HG02885 (cell line): ENCODE data around the gene CSNK2B.

ENCODE experiments used
- ATAC-seq: cut with Tn5 transposase; IDR thresholded peaks from one replicate; pipeline ENCODE4 v1.9.1; 2021; ENCODE audit warnings: mild to moderate bottlenecking; ENCODE audit not compliant: unreplicated experiment, poor library complexity

The CSNK2B gene

DNA sequence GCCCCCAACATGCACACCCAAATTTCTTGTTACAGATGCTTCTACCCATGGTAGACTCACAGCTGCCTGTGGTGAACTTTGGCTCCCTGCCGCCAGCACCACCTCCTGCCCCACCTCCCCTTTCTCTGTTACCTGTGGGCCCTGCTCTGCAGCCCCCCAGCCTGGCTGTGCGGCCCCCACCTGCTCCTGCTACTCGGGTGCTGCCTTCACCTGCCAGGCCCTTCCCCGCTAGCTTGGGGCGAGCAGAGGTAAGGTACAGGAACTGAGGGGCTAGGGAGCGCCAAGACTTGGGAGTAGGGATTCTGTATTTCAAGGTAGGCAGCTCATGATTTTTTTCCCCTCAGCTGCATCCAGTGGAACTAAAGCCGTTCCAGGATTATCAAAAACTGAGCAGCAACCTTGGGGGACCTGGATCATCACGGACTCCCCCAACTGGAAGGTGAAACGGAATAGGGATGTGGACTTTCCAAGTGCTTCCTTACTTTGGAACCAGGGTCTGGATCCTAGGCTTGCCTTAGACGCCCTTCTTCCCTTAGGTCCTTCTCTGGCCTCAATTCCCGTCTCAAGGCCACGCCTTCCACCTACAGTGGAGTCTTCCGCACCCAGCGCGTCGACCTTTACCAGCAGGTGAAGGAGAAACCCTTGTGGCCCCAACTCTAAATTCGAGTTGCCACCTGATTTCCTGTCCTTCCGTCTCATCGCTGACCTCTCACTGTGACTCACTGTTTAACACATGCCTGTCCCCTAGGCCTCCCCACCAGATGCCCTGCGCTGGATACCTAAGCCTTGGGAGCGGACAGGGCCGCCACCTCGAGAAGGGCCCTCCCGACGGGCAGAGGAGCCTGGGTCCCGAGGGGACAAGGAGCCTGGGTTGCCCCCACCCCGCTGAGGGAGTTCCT, 28.9 kb upstream of the CSNK2B start:
- ATAC-seq = no peak

- ATAC-seq = no peak
Observed at GRCh38 chr6:31639043-31639442, 26.8 kb upstream of the CSNK2B start.

- no peak for ATAC-seq
Observed at GRCh38 chr6:31639449-31639861, 26.4 kb upstream of the CSNK2B start.

GRCh38 chr6:31640612-31641011, 25.3 kb upstream of the CSNK2B start:
- no peak for ATAC-seq

DNA sequence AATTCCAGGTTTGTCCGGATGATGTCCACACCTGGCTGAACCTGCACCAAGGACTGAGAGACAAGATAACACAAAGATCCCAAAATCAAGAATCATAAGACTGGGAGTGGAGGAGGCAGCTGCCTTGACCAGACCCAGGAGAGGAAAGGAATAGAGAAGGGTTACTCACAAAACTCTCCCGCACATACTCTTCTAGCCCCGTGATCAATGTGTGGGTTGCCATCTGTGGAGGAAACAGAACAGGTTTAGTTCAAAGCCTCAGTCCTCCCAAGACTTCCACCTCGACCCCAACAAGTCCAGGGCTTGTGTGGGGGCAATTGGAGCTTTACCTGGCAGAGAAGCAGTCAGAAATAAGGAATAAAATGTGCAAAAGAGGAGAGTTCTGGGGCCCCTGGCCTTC, 24.5 kb upstream of the CSNK2B start:
- ATAC-seq = no peak

DNA sequence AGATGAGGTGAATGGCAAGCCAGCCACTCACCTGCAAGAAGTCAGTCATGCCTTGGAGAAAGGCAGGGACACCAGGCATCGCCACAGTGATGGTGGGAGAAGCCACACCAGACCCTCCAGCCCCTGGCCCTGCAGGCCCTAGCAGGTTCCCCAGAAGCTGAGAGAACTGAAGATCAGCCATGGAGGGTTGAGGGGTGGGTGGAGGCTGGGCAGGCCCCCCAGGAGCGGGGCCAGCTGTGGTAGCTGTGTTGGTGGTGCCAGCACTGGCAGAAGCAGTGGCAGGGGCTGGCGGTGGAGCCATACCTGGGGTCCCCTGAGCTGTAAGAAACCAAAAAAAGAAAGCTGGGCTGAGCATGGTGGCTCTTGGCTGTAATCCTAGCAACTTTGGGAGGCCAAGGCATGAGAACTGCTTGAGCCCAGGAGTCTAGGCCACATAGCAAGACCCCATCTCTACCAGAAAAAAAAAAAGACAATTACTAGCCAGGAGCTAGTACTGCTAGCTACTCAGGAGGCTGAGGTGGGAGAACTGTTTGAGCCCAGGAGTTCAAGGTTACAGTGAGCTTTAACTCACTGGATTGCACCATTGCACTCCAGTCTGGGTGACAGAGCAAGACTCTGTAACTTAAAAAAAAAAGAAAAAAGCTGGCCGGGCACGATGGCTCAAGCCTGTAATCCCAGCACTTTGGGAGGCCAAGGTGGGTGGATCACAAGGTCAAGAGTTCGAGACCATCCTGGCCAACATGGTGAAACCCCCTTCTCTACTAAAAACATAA, 22.9 kb upstream of the CSNK2B start:
- no peak for ATAC-seq

DNA sequence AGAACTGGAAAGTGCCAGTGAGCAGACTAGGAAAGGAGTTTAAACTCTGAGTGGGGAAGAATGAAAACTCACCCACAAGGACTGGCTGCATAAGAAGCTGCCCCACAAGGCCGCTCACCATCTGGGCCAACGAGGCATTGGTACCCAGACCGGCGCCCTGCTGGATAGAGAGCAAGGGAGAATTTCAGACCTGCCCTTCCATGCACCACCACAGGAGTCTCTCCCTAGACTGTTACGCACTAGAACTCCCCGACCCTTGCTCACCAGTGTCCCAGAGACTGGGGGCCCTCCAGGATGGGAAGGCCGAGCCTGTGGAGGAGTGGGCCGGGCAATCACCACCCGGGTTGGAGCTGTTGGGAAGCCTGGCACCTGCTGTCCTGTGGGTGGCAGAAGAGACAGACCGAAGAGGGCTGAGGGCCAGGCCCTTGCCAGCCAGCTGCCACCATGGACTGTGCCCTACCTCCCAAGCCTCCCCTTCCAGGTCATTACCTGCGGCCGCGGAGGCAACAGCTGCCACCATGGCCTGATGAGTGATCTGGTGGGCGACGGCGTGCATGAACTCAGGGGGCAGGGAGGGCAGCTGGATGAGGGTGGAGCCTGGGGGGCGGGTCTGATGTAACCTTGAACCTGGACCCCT, 21.9 kb upstream of the CSNK2B start:
- ATAC-seq = no peak

DNA sequence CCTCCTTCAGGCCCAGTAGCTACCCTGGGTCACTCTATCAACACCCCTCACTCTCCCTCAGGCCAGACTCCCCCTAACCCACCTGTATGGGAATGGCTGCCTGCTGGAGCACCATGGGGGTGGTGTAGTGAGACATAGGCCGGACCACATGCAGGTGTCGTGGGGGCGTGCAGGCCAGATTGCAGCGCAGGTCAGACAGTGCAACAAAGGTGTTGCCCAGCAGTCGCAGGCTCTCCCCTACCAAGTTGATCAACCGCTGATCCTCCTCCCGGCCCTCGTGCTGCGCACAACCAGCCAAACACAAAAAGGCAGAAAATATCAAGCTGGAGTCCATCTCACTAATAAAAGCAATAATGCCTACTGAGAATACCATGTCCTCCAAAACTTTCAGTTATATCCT, 20.6 kb upstream of the CSNK2B start:
- no peak for ATAC-seq

DNA sequence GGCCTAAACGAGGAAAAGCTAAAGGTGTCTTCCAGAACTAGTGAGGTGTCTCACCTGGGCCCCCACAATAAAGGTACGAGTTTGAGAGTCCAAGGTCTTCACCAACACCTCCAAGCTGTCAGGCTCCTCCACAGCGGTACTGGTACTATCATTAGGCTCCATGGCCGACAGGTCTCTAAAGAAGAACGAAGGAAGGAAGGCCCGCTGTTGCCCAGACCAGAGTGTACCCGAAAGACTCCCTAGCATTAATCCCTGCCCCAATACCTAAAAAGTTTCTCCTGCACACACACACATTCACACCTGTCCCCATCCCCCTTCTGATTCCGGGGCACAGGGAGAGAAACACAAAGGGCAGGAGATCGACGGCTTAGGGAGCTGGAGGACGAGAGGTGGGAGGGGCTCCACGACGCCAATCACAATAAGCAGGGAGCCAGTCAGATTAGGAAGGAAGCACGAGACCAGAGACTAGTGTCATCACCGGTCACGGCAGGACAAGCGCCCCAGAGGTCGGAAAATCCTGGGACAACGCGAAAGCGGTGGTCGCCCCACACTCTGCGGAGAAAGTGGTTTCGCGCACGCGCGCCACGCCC, 14.2 kb upstream of the CSNK2B start:
- ATAC-seq = peak; percentile 19

- ATAC-seq = peak; percentile 64
Observed at GRCh38 chr6:31652925-31653724, 12.8 kb upstream of the CSNK2B start.

DNA sequence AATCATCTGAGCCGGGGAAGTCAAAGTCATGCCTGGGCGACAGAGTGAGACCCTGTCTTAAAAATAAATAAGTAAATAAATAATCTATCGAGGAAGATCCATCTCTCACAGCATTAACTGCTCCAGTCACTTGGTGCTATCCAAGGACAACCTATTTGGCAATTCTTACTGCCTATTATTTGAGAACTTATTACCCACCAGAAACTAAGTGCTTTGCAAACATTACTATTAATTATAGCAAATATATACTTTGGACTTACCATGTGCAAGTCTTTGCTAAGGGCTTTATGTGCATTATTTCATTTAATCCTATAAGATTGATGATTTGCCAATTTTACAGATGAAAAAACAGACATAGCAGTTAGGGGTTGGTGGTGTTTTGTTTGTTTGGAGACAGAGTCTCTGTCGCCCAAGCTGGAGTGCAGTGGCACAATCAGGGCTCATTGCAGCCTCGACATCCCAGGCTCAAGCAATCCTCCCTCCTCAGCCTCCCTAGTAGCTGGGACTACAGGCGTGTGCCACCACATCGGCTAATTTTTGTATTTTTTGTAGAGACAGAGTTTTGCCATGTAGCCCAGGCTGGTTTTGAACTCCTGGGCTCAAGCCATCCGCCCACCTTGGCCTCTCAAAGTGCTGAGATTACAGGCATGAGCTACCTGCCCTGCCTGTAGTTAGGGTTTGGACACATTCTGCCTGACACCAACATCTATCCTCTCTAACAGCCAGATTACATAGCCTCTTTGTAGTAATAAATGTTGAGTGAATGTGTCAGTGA, 11.1 kb upstream of the CSNK2B start:
- no peak for ATAC-seq

DNA sequence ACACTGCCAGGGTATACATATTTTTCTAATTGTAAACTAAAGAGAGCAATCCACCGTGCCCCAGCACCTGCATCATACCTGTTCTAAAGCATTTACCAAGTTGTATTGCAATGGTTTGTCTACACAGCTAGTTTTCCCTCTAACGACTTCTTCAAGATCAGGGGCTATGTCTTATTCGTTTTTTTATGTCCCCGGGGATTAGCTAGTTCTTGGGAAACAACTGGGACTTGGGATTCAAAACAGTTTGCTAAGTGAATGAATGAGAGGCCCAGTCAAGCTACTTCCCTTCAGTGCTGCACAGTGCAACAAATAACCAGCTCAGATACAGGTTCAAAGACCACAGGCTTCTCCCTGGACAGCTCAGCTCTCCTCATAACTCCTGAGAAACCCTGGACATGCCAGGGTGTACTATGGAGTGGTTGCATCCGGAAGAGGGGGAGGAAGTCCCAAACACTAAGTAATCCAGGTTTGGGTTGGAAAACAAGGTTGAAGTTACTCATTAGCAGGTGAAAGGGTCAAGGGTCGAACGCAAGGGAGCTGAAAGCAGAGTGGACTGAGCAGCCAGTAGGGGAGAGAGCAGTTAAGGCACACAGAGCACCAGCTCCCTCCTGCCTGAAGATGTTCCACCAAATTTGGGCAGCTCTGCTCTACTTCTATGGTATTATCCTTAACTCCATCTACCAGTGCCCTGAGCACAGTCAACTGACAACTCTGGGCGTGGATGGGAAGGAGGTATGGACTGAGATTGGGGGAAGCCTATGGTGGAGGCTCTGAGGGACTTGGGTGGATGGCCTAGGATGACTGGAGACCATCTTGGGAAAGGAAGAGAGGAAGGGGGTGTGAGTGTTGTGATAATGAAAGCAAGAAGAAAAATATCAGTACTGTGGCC, 10.3 kb upstream of the CSNK2B start, which contains the start of gene APOM:
TSS of gene APOM (plus strand) at position 546 of the 889 bp plus-strand sequence. CDS start at position 619, 73 bp downstream.
- no peak for ATAC-seq

GRCh38 chr6:31657406-31658157, 8.3 kb upstream of the CSNK2B start:
- no peak for ATAC-seq

GRCh38 chr6:31658158-31658688, 7.7 kb upstream of the CSNK2B start:
- no peak for ATAC-seq

DNA sequence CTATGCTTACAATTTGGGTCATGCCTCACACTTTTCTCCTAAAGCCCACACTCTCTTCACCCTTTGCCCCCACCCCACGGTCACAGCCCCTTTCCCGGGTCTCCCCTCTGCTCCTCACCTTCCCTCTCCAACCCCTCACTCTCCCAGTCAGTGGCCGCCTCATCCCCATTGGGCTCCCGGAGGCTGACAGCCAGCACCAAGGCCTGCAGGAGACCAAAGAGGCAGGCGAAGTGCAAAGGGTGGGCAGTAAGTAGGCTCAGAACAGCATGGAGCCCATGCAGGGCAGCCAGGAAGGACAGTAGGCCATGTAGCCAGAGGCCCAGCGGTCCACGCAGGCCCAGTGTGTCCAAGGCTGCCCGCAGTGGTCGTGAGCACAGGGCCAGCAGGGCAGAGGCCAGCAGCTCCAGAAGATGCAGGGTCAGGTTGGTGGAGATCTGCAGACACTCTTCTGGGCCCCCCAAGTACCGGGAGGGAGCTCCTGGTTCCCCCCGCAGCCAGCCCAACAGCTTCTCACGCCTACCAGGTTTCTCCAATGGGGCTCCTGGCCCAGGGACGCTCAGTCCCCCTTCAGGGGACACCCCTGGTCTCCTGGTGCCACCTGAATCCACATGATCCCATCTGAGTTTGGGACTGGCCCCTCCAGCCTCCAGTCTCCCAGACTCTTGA, 6.8 kb upstream of the CSNK2B start:
- ATAC-seq = no peak

DNA sequence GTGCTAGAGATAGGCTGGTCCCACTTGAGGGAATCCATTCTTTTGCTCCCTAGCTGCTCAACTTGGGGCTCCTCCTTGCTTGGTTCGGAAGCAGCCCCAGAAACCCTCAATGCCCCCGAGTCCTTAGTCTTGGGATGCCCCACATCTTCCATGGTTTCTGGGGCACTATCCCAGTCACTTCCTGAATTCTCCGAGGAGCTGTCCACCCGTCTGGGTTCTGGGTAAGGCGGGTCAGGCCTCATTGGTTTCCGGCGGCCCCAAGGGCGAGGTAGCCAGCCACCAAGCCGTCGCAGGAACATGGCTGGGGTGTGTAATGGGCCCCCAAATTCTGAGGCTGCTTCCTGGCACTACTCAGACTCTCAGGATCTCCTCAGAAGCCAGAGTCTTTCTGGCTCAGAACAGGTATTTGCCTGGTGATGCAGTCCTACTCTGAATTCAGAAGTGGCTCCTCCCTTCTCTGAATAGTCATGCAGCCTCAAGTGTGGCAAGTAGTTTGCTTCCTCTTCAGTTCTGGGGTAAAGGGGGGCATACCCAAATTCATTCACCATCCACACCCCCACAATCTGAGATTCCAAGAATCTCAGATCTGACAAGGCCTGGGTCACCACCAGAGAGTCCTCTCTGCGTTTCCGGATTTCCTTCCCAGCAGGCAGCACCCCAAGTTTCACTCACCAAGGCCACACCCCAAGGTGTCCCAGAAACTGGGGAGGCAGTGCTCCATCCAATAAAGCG, 6.1 kb upstream of the CSNK2B start:
- peak; percentile 15 for ATAC-seq
